HG02938 (cell line): ENCODE results near the gene NAMPT.
"Not testable (repeated sequence)": the region's sequence is repeated elsewhere in the genome, so short reads cannot be mapped to it uniquely, and the experiment has no call there.

Experiments
- ATAC-seq: cut with Tn5 transposase; IDR thresholded peaks from one replicate; pipeline ENCODE4 v1.9.1; 2021; ENCODE audit warnings: mild to moderate bottlenecking, moderate library complexity; ENCODE audit not compliant: unreplicated experiment

NAMPT gene

GRCh38 chr7:106305732-106306131 is 20.9 kb upstream of the NAMPT start:
- no peak for ATAC-seq

GRCh38 chr7:106304568-106304967 is 19.8 kb upstream of the NAMPT start:
- no peak for ATAC-seq

DNA sequence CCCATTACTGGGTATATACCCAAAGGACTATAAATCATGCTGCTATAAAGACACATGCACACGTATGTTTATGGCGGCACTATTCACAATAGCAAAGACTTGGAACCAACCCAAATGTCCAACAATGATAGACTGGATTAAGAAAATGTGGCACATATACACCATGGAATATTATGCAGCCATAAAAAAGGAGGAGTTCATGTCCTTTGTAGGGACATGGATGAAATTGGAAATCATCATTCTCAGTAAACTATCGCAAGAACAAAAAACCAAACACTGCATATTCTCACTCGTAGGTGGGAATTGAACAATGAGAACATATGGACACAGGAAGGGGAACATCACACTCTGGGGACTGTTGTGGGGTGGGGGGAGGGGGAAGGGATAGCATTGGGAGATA is 13.8 kb upstream of the NAMPT start:
- ATAC-seq = not testable (repeated sequence)

- not testable (repeated sequence) for ATAC-seq
Observed at GRCh38 chr7:106298155-106298554, 13.4 kb upstream of the NAMPT start.

GRCh38 chr7:106294334-106294733 is 9.6 kb upstream of the NAMPT start:
- no peak for ATAC-seq

- ATAC-seq = no peak
Observed at GRCh38 chr7:106291247-106291646, 6.5 kb upstream of the NAMPT start.

DNA sequence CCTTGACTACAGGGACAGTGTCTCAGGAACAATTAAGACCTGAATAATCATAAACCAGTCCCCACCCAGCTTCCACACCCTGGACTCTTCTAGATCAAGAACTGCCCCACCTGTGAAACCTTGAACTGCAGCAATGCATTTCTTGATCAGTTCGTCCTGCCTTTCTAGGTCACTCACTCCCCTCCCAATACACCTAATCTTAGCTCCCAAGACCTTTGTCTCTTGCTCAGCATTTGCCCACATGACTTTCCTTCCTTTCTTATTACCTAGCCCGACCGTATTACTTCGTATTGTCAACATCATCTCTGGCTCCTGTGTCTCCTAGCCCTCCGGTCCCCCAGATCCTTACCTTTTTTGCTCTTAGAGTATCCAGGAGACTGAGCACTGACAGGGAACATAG is 5.5 kb upstream of the NAMPT start:
- ATAC-seq = no peak

- ATAC-seq = no peak
Observed at GRCh38 chr7:106289848-106290247, 5.1 kb upstream of the NAMPT start.

GRCh38 chr7:106288263-106288662 is 3.5 kb upstream of the NAMPT start:
- no peak for ATAC-seq

DNA sequence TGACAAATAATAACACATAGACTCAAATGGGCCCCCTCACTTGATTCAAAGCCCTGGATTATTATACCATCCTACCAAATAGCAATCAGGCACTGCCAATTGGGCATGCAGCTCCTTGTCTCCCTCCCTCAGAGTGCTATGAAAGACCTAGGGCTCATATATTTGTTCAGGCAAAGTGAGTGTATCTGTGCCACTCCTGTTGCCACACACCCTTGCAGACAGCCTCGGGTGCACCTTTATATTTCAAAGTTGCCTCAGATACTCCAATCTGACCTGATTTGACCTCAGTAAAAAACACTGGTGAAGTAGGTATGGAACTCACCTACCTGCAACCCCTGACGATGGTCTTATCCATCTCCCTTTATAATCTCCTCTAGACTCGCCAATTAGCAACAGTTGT is 3.0 kb upstream of the NAMPT start:
- no peak for ATAC-seq

GRCh38 chr7:106285855-106286492 is 1.2 kb upstream of the NAMPT start:
- peak; percentile 43 for ATAC-seq

DNA sequence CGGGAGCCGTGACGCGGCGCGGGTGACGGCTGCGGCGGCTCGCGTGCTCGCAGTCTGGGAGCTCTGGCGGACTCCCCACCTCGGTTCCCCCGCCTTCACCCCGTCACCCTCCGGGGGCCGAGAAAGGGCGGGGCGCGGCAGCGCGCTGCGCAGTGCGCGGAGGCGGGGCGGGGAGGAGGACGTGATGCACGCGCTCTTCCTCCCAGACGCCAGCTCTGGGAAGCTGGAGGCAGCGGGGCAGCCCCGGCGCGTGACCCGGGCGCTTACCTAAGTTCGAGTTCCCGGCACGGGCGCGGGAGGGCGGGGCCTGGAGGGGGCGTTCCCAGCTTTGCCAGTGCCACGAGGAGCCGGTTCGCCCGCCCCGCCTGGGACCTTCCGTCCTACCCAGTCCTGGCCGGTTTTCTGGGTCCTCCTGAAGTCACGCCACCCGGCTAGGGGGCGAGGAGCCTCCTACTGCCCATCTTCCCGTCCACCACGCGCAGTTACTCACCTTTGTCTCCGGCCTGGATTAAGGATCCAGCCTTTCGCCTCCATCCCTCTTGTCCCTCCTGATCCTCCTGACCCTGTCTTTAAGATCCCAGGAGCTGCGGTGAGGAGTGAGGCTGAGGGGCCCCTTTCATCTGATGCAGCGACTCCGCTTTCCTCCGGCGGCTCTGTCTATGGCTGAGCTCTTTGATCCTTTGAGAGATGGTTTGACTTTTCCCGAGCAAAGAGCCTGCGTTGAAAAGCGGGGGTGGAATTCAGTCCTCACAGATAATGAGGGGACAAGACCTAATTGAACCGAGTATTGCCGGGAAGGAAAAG is 470 bp upstream of the NAMPT start:
- peak; percentile 65 for ATAC-seq

DNA sequence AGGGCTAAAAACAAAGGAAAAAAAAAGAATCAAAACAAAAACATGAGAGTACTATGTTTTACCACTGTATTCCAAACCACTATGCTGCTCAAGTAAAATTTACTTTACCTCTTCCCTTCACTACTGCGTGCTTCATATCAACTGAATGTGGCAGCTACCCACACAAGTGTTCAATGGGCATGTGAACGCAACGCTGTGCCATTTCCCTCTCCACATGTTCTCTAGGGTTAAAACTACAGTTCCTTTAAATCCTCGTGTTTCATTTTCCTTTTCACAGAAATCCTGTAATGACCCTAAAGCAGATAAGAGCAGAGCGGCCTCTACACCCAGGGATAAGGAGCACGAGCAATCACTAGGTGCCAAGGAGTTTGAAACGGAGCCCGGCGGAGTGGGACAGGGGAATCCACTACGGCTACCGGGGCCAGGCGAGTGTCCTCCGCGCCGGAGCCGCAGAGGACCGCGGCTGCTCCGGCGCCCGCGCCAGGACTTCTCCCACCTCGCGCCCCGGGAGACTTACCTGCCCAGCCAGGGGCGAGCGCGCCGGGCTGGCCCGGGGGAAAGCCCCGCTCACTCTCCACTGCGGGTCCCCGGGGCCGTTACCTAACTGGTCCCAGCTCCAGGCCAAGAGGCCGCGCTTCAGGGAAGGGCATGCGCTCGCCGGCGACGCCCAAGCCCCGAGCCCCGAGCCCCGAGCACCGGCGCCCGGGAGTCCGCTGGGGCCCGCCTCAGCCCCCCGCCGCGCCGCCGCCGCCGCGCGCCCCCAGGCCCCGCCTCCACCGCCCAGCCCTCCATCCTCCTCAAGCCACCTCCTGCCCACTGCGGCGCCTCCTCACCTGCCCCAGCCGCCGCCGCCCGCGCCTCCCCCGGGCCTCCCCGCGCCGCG is 711 bp downstream of the NAMPT start:
- peak; percentile 9 for ATAC-seq

GRCh38 chr7:106283501-106283830 is 1.3 kb downstream of the NAMPT start:
- ATAC-seq = no peak

DNA sequence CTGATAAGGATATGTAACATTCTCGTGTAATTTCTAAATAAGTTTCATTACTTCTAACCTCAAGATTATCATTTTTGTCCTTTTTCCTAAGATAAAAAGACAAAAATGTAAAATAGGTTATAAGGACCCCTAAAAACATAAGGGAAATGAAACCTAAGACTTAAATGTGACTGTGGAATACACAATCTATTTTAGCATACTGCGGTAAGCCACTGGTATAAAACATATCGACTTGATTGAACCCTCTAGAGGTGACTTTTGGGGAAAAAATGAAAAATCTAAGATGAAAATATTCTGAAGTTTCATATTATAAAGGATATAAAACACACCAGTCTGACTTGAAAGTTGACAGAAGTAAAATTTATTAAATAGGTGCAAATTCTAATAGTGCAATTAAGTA is 1.9 kb downstream of the NAMPT start:
- ATAC-seq = no peak

DNA sequence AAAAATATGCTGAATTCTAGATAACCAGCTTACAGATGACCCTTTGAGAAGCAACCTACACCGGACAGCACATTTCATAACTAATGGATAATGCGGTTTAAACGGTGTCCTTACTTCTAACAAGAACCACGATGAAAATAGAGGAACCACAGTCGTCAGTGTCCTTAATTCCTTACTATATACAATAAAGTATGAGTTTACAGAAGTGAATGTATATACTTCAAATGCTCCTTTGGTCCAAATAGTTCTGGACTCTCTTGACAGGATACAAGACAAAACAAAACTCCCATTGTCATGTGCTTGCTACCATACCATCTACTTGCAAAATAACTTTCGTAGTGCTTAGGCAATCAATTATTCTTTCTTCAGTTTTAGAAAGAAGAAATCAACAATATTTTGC is 2.4 kb downstream of the NAMPT start:
- no peak for ATAC-seq

DNA sequence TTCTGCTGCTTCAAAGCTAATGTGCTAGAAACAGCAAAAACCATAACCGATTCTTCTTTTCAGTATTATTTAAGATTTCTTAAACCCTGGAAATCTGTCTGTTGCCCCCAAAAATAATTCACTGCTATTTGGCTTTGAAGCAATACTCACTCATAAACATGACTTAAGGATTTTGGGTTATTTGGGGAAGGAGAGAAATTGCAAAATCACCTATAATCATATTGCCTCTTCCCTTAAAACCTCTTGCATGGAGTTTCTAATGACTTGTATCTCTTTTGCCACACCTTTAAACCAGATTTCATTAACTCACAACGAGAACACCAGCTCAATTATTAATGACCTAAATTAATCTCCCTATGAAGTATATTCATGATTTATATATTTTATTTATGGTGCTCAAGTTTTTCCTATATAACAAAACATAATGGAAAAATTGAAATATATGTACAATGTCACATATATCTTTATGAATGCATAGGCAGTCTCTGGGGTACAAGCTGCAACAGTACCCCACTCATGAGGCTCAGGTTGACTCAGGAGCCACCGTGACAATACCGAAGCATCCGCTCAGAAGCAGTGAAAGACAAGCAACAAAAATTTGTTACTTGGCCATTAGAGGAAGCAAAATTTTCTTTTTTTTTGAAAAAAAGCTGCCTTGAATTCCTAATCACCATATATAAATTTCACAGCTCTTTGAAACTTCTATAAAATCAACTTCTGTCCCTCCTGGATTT is 3.0 kb downstream of the NAMPT start:
- ATAC-seq = no peak

GRCh38 chr7:106281127-106281526 is 3.7 kb downstream of the NAMPT start:
- ATAC-seq = no peak

DNA sequence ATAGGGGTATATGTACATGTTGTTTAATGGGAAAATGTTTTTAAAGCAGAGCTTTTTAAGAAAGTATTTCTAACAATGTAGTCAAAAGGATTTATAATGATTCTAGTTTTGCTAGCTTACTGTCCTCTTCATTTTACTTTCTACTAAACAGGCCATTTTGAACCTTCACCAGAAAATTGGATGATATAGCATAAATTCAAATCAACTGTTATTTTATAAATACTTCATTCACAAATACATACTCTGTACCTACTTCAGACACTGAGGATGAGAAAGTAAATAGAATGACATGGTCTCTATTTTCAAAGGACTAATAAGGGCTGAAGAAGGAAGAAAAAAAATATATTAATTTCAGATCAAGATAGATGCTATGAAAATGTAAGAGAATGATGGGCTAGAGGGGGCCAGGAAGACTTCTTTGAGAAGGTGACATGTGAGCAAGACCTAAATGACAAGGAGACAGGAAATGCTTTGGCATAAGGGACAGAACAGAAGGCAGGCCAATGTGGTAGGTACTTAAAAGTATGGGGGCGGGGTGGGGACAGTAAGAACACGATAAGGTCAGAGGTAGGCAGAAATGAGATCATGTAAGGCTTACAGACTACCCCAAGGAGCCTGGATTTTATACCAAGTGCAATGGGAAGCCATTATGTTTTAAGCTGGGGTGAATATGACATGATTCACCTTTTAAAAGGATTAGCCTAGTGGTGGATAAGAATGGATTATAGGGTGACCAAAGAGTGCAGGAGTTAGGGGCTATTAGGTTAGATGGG is 5.2 kb downstream of the NAMPT start:
- no peak for ATAC-seq

- no peak for ATAC-seq
Observed at GRCh38 chr7:106278695-106279094, 6.1 kb downstream of the NAMPT start.
